HG02973 (cell line): ENCODE results near the gene NEAT1.

Experiments used
- ATAC-seq: cut with Tn5 transposase; IDR thresholded peaks from one replicate; pipeline ENCODE4 v1.9.1; 2021; ENCODE audit warnings: moderate library complexity; ENCODE audit not compliant: unreplicated experiment

The NEAT1 gene

DNA sequence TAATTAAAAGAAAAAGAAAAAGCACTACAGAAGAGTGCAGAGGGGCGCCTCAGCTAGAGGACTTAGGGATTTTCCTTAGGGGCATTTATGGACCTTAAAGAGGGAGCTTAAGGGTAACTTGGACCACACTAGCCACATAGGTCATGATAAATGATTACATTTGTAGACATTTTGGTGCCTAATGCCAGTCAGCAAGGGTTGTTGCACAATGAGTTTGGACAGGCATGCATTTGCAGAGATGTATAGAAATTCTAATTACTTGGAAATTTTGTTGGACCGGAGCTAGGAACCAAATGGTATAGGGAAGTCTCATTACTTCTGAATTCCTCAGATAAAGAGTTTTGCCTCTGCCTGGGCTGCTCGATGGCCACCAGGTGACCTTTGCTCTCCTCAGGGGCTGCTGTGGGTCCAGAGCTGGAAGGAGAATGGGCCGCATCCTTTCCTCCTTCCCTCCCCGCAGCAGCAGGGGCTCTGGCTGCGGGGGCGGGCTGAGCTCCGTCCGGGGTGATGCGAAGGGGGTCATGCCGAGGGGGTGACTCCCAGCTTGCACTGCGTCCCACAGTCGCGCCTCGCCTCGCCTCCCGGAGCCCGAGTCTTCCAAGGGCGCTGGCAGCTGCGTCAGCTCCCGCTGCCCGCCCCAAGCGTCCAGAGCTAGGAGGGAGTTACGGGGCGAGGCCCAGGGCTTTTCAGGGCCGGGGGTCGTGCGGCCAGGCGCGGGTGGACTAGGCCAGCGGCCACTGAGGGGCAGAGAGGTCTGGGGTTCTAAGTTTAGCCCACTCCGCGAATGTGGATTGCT lies 56.0 kb downstream of the NEAT1 start:
- ATAC-seq, result no peak

DNA sequence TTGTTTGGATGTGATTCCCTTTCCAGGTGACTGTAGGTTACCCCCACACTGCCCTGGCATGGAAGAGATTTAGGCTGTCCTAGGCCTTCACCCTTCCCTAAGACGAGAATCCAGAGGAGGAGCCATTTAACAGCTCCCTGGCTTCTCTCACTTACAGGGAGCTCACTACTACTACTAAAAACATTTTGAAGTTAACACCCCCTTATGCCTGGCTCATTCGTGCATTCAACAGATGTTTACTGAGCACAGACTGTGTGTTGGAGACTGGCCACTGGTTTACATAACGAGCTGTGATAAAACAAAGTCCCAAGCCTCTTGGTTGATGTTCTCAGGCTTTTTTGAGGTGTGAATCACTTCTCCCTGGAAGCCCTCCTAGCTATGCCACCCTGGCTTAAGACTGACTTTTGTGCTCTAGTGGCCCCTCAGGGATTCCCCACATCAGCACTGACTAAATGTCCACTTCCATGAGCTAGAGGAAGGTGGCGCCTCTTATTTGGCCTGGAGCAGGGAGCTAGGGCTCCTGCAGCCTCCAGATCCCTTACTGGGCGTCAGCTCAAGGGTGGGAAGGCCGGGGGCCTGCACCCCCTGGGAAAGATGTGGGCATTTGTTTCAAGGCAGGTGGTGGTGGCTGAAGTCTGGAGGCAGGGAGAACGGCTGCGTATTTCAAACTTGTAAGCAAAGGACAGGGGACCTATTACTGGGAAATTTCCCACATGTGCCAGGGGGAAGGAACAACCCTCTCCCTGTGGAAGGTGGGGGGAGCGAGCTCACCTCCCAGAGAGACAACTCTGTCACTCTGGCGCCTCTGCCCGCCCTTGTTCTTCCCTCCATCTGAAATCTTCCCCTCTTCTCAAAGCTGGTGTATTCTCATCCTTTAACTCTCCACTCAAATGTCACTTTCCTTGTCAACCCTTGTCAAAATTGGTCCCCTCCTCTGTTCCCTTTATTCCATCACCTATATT lies 56.9 kb downstream of the NEAT1 start:
- ATAC-seq, result no peak

DNA sequence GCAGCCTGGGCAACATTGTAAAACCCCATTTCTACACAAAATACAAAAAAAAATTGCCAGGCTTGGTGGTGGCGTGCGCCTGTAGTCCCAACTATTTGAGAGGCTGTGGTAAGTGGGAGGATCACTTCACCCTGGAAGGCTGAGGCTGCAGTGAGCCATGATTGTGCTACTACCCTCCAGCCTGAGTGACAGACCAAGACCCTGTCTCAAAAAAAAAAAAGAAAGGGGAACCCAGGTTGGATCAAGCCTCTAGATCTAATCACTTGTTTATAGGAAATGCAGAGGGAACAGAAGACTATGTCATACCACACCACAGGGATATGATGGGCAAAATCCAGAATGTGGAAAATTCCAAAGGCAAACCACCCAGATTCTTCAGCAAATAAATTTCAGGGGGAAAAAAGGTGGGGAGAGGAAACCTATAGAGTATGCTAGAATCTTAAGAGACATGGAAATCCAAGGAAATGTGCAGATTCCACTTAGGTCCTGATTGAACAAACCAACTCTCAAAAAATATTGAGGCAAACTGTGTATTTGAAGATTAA lies 59.8 kb downstream of the NEAT1 start:
- ATAC-seq, result no peak

DNA sequence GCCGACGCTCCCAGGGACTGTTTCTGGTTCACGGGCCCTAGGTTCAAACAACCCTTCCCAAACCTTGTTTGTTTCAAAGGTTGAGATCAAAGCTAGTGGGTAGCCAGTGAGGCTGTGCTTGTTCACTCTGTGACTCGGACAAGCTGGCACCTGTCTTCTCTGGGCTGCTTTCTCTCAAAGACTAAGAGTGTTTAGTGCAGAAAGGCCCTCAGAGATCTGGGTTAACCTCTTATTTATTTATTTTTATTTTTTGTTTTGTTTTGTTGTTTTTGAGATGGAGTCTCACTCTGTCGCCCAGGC lies 63.3 kb downstream of the NEAT1 start:
- ATAC-seq, result no peak

DNA sequence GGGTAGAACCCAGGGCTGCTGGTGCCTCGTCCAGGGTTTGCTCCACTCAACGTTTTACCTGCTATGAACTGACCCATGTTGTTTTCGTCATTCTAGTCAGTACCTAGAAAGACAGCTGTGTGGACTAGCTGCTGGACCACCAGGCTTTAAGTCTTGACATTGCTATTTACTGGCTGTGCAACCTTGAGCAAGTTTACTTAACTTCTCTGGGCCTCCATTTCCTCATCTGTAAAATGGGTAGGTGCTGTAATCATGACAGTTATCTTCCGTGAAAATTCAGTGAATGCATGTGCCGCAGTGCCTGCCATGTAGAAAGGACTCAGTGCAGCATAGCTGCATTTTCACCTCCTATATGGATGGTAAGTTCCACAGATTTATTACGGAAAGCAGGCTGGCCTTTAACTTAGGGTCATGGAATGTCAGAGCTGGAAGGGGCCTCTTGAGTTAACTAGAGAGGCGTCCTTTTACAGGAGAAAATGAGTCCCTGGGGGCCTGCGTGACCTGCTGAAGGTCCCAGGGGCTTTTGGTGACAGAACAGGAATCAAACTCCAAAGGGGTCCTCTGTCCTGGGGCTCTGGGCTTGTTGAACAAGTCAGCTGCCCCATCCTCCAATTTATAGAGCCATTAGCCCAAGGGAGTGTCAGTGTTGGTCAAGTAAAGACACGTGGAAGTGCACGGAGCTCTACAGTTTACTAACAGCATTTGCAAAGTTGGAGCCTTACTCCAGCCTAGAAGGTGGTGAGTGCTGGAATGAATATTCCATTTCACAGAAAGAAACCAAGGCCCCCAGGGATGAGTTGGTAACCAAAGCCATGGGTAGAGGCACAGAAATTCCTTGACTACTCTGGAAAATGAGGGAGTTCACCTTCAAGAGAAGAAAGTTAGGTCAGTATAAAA lies 64.2 kb downstream of the NEAT1 start:
- no peak for ATAC-seq

DNA sequence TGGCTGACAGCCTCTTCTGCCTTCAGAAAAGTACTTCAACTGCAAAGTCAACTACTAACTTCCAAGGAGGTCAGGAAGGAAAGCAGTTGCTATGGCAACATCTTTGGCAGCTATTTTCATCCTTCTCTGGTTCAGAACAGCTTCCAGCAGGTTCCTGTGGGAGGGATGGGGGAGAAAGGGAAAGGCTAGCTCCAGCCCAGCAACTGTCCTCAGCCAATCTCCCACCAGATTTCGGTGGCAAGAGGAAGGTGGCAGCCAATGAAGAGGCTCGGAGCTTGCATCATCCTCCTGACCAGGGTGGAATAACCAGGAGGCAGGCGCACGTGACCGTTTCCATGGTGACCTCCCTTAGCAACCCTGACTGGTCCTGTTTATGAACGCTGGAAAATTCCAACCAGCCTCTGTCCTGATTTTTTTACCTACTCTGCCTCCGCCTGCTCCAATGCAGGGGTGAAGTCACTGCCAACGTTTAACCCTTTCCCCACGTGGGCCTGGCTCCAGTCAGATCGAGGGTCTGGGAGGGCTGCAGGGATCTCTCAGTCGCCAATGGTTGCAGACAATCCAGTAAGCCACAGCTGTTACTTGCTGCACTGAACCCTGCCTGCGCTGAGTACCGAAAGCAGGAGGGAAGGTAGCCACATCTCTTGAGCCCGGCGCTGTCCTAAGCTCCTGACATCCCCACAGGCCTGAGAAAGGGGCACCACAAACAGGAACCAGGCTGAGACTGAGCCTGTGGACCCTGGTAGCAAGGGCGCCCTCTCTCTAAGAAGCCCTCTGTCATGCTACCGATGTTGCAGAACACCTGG lies 65.1 kb downstream of the NEAT1 start:
- peak; percentile 57 for ATAC-seq

DNA sequence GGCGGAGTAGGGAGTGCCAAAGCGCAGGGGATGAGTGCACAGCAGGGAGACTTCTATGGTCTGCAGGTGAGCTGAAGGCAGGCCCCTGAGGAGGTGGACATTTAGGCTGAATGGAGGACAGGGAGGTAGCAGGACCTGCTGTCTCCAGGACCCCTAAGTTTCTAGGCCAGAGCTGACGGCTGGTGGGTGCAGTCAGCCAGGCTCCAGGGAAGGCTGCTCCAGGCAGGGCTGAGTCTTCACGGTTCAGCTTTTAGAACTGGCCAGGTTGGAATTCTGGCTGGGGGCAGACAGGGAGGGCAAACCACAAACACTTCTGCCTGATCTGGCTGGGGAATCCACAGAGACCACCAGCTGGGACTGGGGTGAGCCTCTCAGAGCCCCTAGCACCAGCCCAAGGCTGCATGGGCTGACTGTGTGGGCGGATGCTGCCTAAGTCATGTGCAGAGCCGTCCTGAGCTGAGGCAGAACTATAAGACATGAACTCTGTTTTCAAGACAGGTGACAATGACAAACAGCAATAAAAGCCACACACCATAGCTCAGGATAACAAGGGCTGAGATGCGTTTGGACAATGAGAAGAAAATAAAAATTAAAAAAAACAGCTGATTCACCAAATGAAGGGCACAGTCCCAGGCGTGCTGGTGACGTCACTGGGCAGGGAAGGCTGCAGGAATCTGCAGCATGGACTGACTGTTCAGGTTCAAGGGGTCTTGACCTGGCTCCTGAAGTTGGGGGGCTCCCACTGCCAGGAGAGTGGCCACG lies 65.9 kb downstream of the NEAT1 start:
- ATAC-seq, result no peak

DNA sequence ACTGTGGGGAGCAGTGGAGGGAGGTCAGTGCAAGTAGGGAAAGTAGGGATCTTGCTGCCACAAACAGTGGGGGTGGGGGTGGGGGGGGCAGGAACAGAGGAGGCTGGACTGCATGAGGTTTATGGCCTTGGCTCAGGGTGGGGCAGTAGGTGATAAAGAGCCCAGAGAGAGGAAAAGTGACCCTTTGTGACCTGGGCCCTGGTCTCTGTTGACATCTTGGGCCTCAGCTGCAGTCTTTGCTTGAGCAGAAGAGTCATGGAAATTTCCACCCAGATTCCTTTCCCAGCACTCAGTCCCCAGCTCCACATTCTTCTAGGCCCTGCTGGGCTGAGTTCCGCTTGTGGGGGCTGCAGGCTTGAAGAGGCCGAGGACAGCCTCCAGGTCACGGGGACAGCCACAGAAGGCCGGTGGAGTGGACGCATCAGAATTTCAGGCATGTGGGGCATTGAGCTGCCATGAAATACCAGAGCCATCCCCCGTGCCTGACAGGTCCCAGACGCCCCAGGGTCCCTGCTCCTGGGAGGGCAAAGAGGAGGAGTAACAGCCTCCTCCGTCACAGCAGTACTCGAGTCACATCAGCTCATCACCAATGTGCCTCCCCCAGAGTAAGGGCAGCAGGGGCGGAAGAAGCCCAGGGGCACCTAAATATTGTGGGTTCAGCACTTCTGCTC lies 66.6 kb downstream of the NEAT1 start:
- ATAC-seq, result no peak

DNA sequence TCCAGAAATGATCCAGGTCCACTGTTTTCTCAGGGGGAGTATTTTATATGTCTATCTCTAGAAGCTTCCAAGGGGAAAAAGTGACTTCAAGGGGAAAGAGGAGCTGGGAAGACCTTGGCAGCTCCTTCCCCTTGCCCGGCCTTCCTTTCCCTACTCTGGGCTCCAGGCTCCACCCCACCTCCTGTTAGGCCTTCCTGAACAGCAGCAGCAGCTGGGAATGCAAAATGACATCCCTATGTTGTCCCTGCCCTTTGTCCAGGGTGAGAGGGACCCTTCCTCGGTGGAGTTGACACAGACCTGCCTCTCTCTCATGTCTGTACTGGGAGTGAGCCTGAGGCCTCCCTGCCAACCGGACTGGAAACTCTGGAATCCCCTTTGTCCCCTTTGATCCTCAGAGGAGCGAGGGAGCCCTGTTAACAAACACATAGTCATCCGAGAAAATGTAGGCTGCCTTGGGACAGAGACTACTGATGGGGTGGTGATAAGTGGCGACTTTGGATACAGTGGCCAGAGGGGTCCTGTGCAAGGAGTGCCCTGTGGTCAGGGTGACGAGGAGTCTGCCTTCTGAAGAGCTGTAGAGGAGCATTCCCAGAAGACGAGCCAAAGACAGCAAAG lies 67.2 kb downstream of the NEAT1 start:
- no peak for ATAC-seq

DNA sequence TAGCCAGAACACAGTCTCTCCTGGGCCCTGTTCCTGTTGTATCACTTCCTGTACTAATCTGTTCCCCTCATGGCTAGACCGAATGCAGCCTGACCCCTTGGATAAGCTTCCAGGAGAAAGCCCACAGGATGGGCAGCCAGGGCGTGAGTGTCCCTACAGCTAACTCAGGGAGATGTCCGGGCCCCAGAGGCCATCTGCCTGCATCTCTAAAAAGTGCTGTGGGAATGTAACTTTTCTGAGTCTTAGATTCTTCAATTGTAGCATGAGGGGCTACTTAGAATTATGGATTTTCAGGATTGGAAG lies 68.5 kb downstream of the NEAT1 start:
- ATAC-seq, result no peak

DNA sequence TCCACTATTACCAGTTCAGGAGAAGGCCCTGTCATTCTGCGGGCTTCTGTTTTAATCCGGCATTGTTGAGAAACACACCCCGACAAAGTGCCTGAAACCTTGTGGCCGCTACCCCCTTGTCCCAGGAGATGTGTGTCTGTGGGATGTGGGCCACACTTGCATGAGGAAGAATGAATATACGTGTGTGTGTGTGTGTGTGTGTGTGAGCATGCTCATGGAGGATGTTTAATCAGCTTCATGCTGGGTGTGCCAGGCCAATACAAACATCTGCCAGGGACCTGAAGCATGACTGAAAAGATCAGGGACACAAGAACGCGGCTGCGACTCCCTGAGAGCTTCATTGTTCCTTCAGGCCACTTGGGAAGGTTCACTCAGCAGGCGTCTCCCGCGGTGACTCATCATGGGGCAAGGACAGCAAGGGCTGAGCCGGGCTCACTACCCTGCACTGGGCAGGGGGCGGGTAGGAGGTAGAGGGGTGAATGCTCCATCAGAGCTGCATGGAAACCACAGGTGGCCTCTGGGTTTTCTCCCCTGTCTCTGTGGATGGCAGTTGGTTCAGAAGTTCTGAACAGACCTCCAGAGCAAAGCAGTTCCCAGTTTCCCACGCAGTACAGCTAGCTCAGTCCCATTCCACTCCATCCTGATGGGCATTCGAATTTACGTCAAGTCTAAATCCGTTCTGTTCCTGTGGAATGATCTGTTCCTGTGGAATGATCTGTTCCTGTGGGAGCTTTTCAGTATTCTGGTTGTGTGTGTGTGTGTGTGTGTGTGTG lies 69.2 kb downstream of the NEAT1 start:
- ATAC-seq, result no peak

DNA sequence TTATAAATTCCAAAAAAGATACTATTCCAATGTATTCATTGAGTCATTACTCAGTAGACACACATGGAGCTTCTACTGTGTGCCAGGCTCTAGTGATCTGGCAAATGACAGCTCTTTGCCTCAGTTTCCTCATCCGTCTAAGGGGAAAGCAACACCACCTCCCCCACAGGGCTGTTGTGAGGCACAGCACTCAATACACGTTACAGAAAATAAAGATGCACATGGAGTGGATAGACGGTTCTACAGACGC lies 69.7 kb downstream of the NEAT1 start:
- no peak for ATAC-seq

DNA sequence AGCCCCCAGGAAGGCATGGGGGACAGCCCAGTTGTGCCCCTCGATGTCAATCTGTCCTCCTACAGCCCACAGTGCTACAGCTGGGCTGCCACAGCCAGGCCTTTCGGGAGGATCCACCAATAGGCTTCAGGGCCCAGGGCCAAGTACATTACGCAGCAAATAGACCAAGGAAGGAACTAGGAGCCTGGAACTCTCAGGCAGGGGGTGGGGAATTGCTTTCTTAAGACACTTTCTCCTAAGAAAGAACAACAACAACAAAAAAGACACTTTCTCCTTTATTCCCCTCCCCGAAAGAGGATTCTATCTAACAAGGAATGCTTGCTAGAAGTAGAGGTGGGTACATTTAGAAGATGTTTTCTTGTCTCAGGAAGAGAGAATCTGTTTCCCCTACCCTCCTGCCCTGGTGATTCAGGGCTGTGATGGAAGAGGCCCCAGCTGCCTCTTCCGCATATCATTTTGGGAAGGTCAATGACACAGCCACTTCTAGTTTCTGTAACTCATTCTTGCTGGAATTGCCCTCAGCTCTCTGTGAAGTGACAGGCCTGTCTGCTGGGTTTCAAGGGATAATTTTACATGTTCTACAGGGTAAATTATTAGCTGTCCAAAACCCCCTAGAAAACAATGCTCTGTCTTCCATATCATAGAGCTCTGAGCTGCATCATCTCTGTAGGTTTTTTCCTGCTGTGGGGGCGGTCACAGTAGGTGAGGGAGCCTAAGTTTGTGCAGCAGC lies 70.2 kb downstream of the NEAT1 start:
- ATAC-seq, result peak; percentile 20

DNA sequence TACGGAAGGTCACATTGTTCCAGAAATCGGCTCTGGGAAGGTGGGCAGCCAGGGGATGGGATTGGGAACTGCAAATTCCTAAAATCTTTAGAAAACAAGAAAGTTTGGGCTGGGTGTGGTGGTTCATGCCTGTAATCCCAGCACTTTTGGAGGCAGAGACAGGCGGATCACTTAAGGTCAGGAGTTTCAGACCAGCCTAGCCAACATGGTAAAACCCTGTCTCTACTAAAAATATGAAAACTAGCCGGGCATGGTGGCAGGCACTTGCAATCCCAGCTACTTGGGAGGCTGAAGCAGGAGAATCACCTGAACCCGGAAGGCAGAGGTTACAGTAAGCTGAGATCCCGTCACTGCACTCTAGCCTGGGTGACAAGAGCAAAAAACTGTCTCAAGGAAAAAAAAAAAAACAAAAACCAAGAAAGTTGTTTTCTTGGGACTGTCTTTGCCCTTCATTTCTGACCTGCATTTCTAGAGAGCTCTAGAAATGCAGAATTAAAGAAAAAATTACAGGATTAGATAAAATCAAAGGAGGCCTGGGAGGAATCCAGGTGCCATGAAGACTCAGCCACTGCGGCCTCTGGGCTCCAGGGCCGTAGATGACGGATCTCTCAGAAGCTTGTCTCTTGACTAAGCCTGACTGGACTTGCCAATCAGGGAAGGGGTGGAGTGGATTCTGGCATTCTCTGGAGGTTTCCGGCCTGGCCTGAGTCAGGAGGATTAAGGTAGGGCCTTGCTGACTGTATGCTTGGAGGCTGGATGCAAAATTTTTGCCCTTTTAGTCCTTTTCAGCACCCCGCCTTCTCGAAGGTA lies 71.0 kb downstream of the NEAT1 start:
- no peak for ATAC-seq
